Stimulated activated CD4-positive, alpha-beta T cell treated with anti-CD3 and anti-CD28 coated beads, Interleukin-15, amount 100 ng/mL, for 48 hours (primary cell): ENCODE results near the gene PDGFD.

Source experiments
- DNase-seq, 2 donors: peaks; one replicate each; pipeline ENCODE4 v3.0.0-alpha.2; 2020; ENCODE audit warnings: low read depth in 2 of 2

Gene PDGFD

DNA sequence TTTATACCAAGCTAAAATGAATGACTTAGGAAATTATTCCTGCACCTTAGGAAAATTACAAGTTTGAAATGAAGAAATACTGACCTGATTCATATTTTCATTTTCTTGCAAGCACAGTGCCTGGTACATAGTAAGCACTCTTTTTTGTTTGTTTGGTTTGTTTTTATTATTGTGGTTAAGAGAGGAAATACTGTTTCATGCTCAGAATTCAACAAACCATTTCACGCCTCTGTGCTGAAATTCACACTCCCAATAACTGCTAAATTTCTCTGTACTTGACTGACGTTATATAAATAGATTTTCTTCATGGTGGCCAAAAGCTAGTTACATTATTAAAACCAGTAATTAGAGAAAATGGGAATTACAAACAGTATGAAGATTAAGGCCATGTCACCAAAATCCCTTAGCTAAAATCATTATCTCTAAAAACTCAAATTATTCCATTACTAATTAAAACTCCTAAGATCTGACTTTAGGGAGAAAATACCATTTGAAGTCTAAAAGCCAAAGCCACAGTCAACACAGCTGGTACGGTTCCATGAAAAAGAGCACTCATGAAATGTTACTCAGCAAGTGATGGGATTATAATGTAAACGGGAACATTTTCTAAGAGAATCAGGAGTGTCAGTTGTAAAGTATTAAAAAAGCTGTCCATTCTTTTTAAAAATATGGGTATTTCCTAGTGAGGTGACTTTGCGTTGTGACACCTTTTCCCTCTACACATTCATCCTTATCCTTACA is 205.3 kb downstream of the PDGFD start:
- no peak for DNase-seq

DNA sequence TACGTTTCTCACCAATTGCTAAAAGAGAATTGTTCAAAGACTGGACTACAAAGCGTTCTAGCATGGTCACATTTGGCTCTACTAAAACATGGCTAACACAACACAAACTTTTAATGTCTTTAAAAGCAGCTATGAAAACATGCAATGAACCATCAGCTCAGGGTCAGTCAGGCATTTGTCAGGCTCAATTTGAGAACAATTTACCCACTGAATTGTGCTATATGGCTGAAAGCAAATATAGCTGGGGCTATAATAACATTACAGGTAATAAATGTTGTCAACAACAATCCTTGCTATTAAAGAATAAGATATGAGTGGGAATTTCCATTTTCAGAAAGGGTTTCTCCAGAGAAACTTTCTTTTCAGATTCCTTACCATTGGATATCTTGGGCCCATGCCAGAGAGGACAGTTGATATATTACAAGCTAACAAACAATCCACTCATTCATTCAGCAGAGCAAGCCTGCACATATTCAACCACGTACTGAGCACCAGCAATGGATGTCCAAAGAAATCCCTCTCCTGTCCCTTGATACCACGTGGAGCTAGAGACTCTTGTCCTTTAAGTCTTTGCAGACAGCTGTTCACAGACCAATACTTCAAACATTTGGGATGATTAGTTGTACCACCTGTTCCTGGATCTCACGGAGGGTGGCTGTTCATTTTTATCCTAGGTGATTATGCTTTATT is 210.0 kb downstream of the PDGFD start:
- DNase-seq = no peak

- DNase-seq = no peak
Observed at GRCh38 chr11:103949781-103950180, 214.2 kb downstream of the PDGFD start.

- no peak for DNase-seq
Observed at GRCh38 chr11:103948187-103948763, 215.7 kb downstream of the PDGFD start.

- DNase-seq = no peak
Observed at GRCh38 chr11:103947546-103947919, 216.4 kb downstream of the PDGFD start.

GRCh38 chr11:103946793-103947545 is 217.0 kb downstream of the PDGFD start:
- no peak for DNase-seq

- no peak for DNase-seq
Observed at GRCh38 chr11:103944251-103944940, 219.6 kb downstream of the PDGFD start.

DNA sequence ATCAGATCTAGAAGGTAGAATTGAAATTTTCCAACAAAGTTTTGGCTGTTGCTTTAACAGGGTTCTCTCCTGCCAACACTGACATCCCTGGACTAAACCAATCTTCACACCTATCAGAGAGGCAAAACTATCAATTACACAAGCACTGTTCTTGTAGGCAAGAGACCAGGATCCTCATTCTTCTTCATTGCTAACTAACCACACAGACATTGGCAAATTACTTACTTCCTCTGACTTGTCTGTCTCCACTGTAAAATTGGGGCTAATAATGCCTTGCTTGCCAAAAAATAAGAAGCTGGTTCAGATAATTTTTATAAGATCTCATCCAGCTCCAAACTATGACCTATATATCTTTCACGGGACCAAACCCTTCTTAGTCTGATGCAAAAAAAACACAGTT is 221.3 kb downstream of the PDGFD start:
- DNase-seq = no peak

GRCh38 chr11:103940551-103940950 is 223.4 kb downstream of the PDGFD start:
- DNase-seq = no peak

DNA sequence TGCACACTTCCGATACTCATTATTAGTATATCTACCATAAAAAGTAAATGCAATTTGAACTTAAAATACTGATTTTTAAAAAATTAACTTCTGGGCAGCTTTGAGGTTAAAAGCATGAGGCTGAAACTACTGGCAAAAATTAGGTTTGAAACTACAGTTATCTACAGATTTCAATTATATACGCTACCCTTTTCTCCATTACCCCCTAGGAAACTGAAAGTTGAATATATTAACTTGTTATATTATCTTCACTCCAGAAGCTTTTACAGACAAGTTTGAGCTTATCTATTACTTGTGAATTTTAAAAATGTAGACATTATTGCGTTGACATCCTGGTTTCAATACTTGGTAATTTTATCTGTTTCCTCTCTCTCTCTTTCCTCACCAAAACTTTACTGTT is 224.3 kb downstream of the PDGFD start:
- no peak for DNase-seq

GRCh38 chr11:103936059-103936458 is 227.9 kb downstream of the PDGFD start:
- DNase-seq = no peak

- no peak for DNase-seq
Observed at GRCh38 chr11:103935219-103935618, 228.7 kb downstream of the PDGFD start.

DNA sequence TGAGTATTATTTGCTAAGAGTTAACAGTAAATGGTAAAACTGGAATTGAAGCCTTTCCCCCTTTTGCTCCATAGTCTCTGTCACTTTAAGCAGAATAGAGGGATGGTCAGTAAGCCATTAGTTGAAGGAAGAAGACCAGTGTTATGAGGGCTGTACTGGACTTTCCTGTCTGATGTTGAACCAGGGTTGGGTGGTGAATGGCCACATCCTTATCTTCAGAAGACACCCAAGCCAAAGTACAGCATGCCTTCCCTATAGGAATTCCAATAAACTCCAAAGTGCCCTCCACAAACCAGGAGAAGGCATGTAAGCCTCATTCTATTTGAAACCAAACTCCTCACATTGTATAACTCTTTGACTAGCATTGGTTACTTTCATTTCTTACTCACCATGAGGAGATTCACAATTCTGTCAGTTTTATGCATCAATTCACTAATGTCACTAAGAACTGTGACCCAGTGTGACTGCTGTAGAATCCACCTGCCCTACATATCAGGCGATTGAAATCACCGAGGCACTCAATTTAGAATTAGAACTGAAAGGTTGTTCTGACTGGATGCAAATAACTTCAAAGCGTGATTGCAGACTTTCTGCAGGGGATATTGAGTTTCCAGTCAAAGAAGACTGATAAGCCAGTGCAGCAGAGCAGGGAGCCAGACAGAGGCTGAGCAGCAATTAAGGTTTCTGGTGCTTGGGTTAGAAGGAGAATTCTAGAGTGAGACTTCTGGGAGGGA is 234.6 kb downstream of the PDGFD start:
- DNase-seq = no peak

DNA sequence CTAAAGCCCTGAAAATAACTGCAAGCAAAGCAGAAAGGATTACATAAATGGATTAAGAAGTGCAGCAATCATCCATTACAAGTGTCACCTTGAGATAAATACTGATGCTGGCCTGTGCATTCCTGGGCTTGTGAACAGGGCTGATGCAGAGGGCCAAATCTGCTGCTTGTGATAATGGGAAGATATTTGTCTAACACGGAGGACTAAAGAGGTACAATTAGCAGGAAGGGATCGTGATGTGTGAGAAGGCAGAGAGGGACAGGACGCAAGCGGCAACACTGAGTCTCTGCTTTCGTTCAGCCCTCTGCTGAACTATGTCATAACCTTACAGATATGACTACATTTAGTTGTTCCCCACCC is 235.2 kb downstream of the PDGFD start:
- DNase-seq = no peak

- DNase-seq = no peak
Observed at GRCh38 chr11:103928040-103928801, 235.7 kb downstream of the PDGFD start.

DNA sequence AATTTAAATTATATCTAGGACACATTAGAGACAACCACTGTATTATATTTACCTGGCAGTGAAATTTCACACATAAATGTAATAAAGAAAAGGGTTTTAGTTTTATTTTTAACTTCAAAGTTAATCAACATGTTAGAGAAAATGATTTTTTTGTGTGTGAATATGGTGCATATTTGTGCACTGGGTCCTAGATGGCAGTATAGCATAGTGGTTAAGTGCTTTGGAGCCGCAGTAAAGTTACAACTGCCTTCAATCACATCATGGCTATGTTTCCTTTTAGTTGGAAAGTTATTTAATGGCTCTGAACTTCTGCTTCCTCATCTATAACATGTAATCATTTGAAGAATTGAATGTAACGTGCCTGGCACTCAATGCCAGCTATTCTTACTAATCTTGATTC is 236.4 kb downstream of the PDGFD start:
- no peak for DNase-seq

GRCh38 chr11:103926990-103927389 is 237.0 kb downstream of the PDGFD start:
- DNase-seq = no peak

GRCh38 chr11:103924166-103925013 is 239.6 kb downstream of the PDGFD start:
- no peak for DNase-seq

DNA sequence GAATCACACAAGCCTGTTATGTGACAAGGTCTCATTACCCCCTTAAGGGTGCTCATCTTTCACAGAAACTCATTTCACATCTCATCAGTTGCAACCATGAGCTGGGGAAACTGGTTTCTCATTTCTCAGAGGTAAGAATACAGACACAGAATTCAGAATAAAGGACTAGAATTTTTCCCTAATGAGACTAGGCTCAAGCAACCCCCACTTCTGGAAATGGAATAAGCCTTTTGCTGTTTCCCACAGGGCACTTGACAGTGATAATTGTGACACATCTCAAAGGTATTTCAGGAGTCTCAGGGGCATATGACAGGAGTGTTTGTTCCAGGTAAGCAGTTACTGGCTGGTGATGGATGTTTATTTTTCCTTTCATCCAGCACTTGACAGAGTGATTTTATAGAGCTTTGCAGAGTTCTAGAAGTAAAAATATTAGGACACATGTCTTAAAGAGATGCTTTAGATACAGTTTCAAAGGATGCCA is 240.5 kb downstream of the PDGFD start:
- no peak for DNase-seq
